H9 (cell line): ENCODE results near the gene IRF2BP2. TPM values are rescaled to one million over a fixed set of nuclear protein-coding genes. Genes with fewer than 3 reads are reported as not detected.

ENCODE experiments used
- DNase-seq: peaks from one replicate; pipeline ENCODE4 v3.0.0-alpha.2; 2017
- H2AFZ ChIP-seq: one replicate; pipeline ENCODE4 v1.6.1; 2013; ENCODE audit warnings: mild to moderate bottlenecking, low read length, control low read depth, moderate library complexity
- H2AK5ac ChIP-seq: 2 replicates; pipeline ENCODE4 v1.6.1; 2013; ENCODE audit warnings: low read length, control low read depth, mixed read lengths; ENCODE audit not compliant: insufficient read length
- H2BK120ac ChIP-seq: one replicate; pipeline ENCODE4 v1.6.1; 2013; ENCODE audit warnings: low read depth, mild to moderate bottlenecking, low read length, control low read depth, inconsistent platforms; ENCODE audit not compliant: poor library complexity, severe bottlenecking
- H2BK12ac ChIP-seq: 2 replicates; pipeline ENCODE4 v1.6.1; 2013; ENCODE audit warnings: low read length, control low read depth, mixed read lengths, low read depth; ENCODE audit not compliant: insufficient read length
- H2BK15ac ChIP-seq: 2 replicates; pipeline ENCODE4 v1.6.1; 2013; ENCODE audit warnings: low read depth, low read length, control low read depth
- H2BK20ac ChIP-seq: one replicate; pipeline ENCODE4 v1.6.1; 2013; ENCODE audit warnings: low read depth, mild to moderate bottlenecking, low read length, control low read depth, inconsistent platforms; ENCODE audit not compliant: poor library complexity, severe bottlenecking
- H2BK5ac ChIP-seq: 2 replicates; pipeline ENCODE4 v1.6.1; 2013; ENCODE audit warnings: low read length, control low read depth, mixed read lengths; ENCODE audit not compliant: insufficient read length
- H3K14ac ChIP-seq: 2 replicates; pipeline ENCODE4 v1.6.1; 2013; ENCODE audit warnings: low read length, control low read depth; ENCODE audit not compliant: insufficient read depth
- H3K18ac ChIP-seq: 2 replicates; pipeline ENCODE4 v1.6.1; 2013; ENCODE audit warnings: low read depth, mild to moderate bottlenecking, mixed read lengths, low read length, control low read depth; ENCODE audit not compliant: insufficient read length
- H3K23ac ChIP-seq: 2 replicates; pipeline ENCODE4 v1.6.1; 2013; ENCODE audit warnings: low read length, control low read depth, mixed read lengths, low read depth; ENCODE audit not compliant: insufficient read length
- H3K23me2 ChIP-seq: 2 replicates; pipeline ENCODE4 v1.6.1; 2013; ENCODE audit warnings: low read depth, mild to moderate bottlenecking, mixed read lengths, low read length, control low read depth; ENCODE audit not compliant: insufficient read length, poor library complexity, severe bottlenecking
- H3K27ac ChIP-seq: 2 replicates; pipeline ENCODE4 v1.5.1; 2013; ENCODE audit warnings: low read length, control low read depth, mixed read lengths, low read depth; ENCODE audit not compliant: insufficient read length
- H3K27me3 ChIP-seq: 2 replicates; pipeline ENCODE4 v1.6.1; 2013; ENCODE audit warnings: low read length, control low read depth, inconsistent platforms; ENCODE audit not compliant: insufficient read depth
- H3K4ac ChIP-seq: 2 replicates; pipeline ENCODE4 v1.6.1; 2013; ENCODE audit warnings: low read depth, mild to moderate bottlenecking, control low read depth, inconsistent platforms, low read length, moderate library complexity
- H3K4me1 ChIP-seq: 2 replicates; pipeline ENCODE4 v1.6.1; 2013; ENCODE audit warnings: low read length, control low read depth, inconsistent platforms; ENCODE audit not compliant: insufficient read depth
- H3K4me2 ChIP-seq: 2 replicates; pipeline ENCODE4 v1.6.1; 2013; ENCODE audit warnings: low read length, control low read depth, mixed read lengths; ENCODE audit not compliant: insufficient read length, insufficient read depth
- H3K56ac ChIP-seq: 2 replicates; pipeline ENCODE4 v1.6.1; 2013; ENCODE audit warnings: low read depth, mild to moderate bottlenecking, mixed read lengths, low read length, control low read depth; ENCODE audit not compliant: insufficient read length
- H3K79me1 ChIP-seq: 2 replicates; pipeline ENCODE4 v1.6.1; 2013; ENCODE audit warnings: low read depth, mild to moderate bottlenecking, moderate library complexity, low read length, control low read depth, inconsistent platforms; ENCODE audit not compliant: insufficient read depth, poor library complexity, severe bottlenecking
- H3K79me2 ChIP-seq: 2 replicates; pipeline ENCODE4 v1.6.1; 2013; ENCODE audit warnings: low read length, control low read depth, inconsistent platforms; ENCODE audit not compliant: insufficient read depth
- H3K9ac ChIP-seq: 2 replicates; pipeline ENCODE4 v1.6.1; 2013; ENCODE audit warnings: low read length, control low read depth, mixed read lengths; ENCODE audit not compliant: insufficient read length; ENCODE audit errors: extremely low read depth
- H3K9me3 ChIP-seq: one replicate; pipeline ENCODE4 v1.6.1; 2013; ENCODE audit warnings: low read depth, low read length, inconsistent platforms; ENCODE audit not compliant: control insufficient read depth
- H3T11ph ChIP-seq: one replicate; pipeline ENCODE4 v1.6.1; 2013; ENCODE audit warnings: mild to moderate bottlenecking, low read length, control low read depth, inconsistent platforms
- H4K20me1 ChIP-seq: one replicate; pipeline ENCODE4 v1.6.1; 2013; ENCODE audit not compliant: control insufficient read depth, insufficient read length, insufficient read depth
- H4K5ac ChIP-seq: 2 replicates; pipeline ENCODE4 v1.6.1; 2013; ENCODE audit warnings: low read depth, mild to moderate bottlenecking, mixed read lengths, low read length, control low read depth; ENCODE audit not compliant: insufficient read length
- H4K8ac ChIP-seq: replicated peaks from 2 replicates; pipeline ENCODE4 v1.6.1; 2013; ENCODE audit warnings: low read length, control low read depth, mixed read lengths, low read depth; ENCODE audit not compliant: insufficient read length
- H4K91ac ChIP-seq: 2 replicates; pipeline ENCODE4 v1.6.1; 2013; ENCODE audit warnings: low read depth, mild to moderate bottlenecking, moderate library complexity, mixed read lengths, low read length, control low read depth; ENCODE audit not compliant: insufficient read length
- H3K27ac Mint-ChIP-seq, 3 experiments: 2 replicates in 2 of 3; 3 replicates in 1 of 3; pipeline ENCODE4 v1.8.0; 2020 to 2021; ENCODE audit warnings: mixed read lengths in 3 of 3, mild to moderate bottlenecking in 1 of 3, moderate library complexity in 1 of 3
- H3K27me3 Mint-ChIP-seq: 2 replicates; pipeline ENCODE4 v1.8.0; 2021; ENCODE audit warnings: low read depth, mild to moderate bottlenecking, moderate library complexity, mixed read lengths
- H3K36me3 Mint-ChIP-seq, 3 experiments: 2 replicates in 2 of 3; 3 replicates in 1 of 3; pipeline ENCODE4 v1.8.0; 2020 to 2021; ENCODE audit warnings: low read depth in 3 of 3, mixed read lengths in 3 of 3; ENCODE audit not compliant: insufficient read depth in 1 of 3
- H3K4me1 Mint-ChIP-seq, 2 experiments: 2 replicates each; pipeline ENCODE4 v1.8.0; 2020; ENCODE audit warnings: mixed read lengths in 2 of 2
- H3K4me3 Mint-ChIP-seq, 2 experiments: 2 replicates in 1 of 2; 3 replicates in 1 of 2; pipeline ENCODE4 v1.8.0; 2020 to 2021; ENCODE audit warnings: mild to moderate bottlenecking in 2 of 2, mixed read lengths in 2 of 2, moderate library complexity in 1 of 2
- H3K9me3 Mint-ChIP-seq, 2 experiments: 2 replicates in 1 of 2; 3 replicates in 1 of 2; pipeline ENCODE4 v1.8.0; 2020; ENCODE audit warnings: mild to moderate bottlenecking in 2 of 2, mixed read lengths in 2 of 2, moderate library complexity in 1 of 2
- CTCF ChIP-seq: fragments of 200-600 bp; sonication (generic); conservative IDR thresholded peaks from 3 replicates; pipeline ENCODE4 v1.8.0; 2021; ENCODE audit warnings: antibody characterized with exemption, mild to moderate bottlenecking
- WGBS: extraction: QIAGEN DNeasy Blood & Tissue Kit; methylation state at CpG from one replicate; pipeline ENCODE4 v1.1.7; 2013; ENCODE audit warnings: missing lambda C conversion rate, low lambda C conversion rate, mixed read lengths; ENCODE audit not compliant: insufficient read length; ENCODE audit errors: extremely low coverage; 5-methylcytosine and 5-hydroxymethylcytosine counted together
- total RNA-seq: library from RNA; stranded (reverse); gene quantifications from 2 replicates; pipeline ENCODE4 v1.2.1, GENCODE V29; 2021

The IRF2BP2 gene
- total RNA-seq, 1 experiment from 2014 or later, result 80.2 TPM

GRCh38 chr1:234593771-234594504 is 16.0 kb downstream of the IRF2BP2 start:
- Histone ChIP-seq H3T11ph (no peak overlapping the region), H3K9ac (no peak overlapping the region), H4K91ac (no peak overlapping the region), H3K18ac (no peak overlapping the region), H3K27ac (no peak overlapping the region), H2AFZ (no peak overlapping the region), H3K23ac (no peak overlapping the region), H4K5ac (no peak overlapping the region), H3K27me3 (no peaks in the 10 kb centered on the region), H3K14ac (no peak overlapping the region), H3K56ac (no peak overlapping the region), H4K8ac (no peak overlapping the region), H2BK5ac (no peak overlapping the region), H3K4me2 (no peak overlapping the region), H4K20me1 (no peaks in the 10 kb centered on the region), H3K79me1 (no peaks in the 10 kb centered on the region), H2AK5ac (no peak overlapping the region), H2BK120ac (no peak overlapping the region), H3K23me2 (no peaks in the 10 kb centered on the region), H3K79me2 (no peaks in the 10 kb centered on the region), H2BK20ac (no peak overlapping the region), H2BK12ac (no peak overlapping the region), H2BK15ac (no peak overlapping the region), H3K9me3 (no peaks in the 10 kb centered on the region), H3K4me1 (no peaks in the 10 kb centered on the region), H3K4ac (no peak overlapping the region)
- Mint-ChIP-seq H3K36me3 (peaks cover 0 to 9% (median 0%) of the 10 kb centered on the region in 3 experiments; a peak in 4 of 7 replicates), H3K4me3 (peak overlapping the region in 1 of 2 experiments; percentile 28; a peak in 1 of 5 replicates), H3K27me3 (no peaks in the 10 kb centered on the region), H3K4me1 (peaks cover 4 to 8% of the 10 kb centered on the region in 2 experiments), H3K27ac (no peak overlapping the region), H3K9me3 (peaks cover 3% of the 10 kb centered on the region in 2 experiments; a peak in 3 of 5 replicates)
- no peak for TF ChIP-seq CTCF
- no CpG with 5 or more reads among the region's 6 CpGs for WGBS
- no peak for DNase-seq
